Left kidney (tissue), 2 donors: ENCODE results near the gene CALN1. TPM values are rescaled to one million over a fixed set of nuclear protein-coding genes. Genes with fewer than 3 reads are reported as not detected.
A peak's percentile ranks its signal among the peaks of the same experiment; 100 is the strongest.
"Not testable (repeated sequence)": the region's sequence is repeated elsewhere in the genome, so short reads cannot be mapped to it uniquely, and the experiment has no call there.

ENCODE experiments used
- DNase-seq: peaks from one replicate; pipeline ENCODE4 v3.0.0-alpha.2; 2013
- polyA plus RNA-seq: library from polyadenylated mRNA; unstranded; fragments of 120-200 nt; gene quantifications from one replicate; pipeline ENCODE4 v1.2.1, GENCODE V29; 2013; ENCODE audit not compliant: insufficient read length

Gene CALN1
- polyA plus RNA-seq, 1 donor, result 1.5 TPM

GRCh38 chr7:72267291-72267800 lies 144.8 kb downstream of the CALN1 start:
- DNase-seq, result no peak

DNA sequence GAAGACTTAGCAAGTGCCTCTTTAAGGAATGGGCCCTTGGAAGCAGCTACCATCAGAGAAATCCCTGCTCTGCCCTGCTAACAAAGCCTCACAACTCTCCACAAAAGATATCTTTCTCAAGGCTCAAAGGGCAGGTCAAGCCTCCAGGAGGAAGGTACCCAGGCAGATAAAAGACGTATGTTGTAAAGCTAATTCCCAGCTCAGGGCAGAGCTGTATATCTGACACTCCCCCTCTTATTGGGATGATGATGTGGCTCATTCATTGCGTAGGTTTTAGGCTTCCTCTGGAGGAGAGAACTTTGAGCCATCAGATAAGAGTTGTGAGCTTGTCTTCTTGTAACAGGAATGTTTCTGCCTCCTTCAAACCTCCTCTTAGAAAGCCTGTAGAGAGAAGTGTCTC lies 145.4 kb downstream of the CALN1 start:
- DNase-seq, result peak; percentile 1

DNA sequence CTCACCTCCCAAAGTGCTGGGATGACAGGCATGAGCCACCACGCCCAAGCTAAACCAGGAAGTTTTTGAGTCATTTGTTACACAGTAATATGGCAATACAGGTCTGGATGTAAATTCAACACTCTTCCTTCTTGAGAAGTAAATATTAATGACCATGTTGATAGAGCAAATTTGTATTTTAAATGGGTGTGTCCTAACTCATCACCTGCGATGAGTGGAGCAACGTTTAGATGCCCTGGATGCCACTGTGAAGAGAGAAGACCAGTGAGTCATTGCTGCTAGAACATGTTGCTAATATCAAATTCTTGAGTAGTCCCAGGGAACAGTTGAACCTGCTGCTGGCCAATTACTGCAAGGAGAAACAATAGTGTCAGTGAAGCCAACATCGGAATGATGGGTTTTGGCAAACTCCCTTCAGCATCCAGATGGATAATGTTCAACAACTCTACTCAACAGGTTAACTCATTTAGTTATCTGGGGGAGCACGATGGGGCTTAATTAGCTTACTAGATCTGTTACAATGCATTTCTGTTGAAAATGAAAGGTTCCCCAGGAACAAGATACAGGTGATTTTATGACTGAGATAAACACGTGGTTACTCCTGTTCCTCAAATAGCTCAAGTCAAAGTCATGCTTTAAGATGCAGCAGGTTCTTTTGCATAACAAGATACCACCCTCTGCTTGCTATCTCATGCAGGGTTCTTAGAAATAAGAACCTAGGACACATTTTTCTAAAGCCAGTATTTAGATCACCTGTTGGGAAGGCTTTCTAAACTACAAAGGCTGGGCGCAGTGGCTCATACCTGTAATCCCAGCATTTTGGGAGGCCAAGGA lies 146.8 kb downstream of the CALN1 start:
- DNase-seq, result no peak

DNA sequence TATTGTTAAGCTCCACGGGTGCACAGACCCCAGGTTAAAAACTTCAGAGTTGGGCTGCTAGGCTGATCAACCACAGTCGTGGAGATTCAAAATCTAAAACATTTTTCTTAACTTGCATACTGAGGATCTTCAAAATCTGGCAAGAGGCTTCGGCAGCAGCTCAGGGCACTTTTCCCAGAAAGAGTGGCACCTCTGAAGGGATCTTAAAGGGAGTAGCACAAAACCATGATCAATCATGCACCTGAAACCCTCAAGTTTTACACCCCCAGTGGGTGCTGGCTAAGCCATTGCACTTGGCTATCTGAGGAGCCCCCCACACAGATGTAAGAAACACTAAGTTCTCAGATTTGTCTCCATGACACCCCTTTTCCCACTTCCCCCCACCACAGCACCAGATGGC lies 151.7 kb downstream of the CALN1 start:
- no peak for DNase-seq

DNA sequence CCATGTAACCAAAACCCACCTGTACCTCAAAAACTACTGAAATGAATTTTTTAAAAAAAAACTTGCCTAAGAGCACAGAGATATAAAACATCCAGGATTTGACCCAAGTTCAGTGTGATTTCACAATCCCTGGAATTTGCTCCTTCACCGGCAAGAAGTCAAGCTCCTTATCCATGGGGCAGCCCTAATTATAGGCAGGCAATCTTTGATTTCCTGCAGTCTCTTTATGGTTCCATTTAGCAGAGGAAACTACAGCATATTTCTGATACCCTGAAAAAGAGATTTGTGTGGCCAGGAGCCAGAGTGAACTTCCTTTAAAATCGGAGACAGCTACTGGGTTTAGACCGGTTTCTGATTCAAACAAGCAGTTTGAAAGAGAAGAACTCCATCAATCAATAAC lies 154.1 kb downstream of the CALN1 start:
- DNase-seq, result no peak

DNA sequence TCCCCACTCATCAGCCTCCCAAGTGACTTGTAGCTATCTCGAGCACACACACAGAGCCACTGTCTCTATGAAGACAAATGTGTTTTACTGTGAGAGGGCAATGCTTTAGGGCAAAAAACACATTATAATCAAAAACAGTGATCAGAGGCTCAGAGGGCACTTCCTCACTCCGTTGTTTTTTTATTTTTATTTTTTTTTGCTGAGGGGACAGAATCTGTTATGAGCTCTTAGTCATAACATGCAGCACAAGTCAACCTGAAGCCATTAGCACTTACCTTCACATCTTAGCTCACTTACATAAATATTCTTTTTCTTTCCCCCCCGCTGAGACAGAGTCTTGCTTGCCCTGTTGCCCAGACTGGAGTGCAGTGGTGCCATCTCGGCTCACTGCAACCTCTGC lies 157.7 kb downstream of the CALN1 start:
- DNase-seq, result no peak

- no peak for DNase-seq
Measured at GRCh38 chr7:72249106-72249505, 163.0 kb downstream of the CALN1 start.

DNA sequence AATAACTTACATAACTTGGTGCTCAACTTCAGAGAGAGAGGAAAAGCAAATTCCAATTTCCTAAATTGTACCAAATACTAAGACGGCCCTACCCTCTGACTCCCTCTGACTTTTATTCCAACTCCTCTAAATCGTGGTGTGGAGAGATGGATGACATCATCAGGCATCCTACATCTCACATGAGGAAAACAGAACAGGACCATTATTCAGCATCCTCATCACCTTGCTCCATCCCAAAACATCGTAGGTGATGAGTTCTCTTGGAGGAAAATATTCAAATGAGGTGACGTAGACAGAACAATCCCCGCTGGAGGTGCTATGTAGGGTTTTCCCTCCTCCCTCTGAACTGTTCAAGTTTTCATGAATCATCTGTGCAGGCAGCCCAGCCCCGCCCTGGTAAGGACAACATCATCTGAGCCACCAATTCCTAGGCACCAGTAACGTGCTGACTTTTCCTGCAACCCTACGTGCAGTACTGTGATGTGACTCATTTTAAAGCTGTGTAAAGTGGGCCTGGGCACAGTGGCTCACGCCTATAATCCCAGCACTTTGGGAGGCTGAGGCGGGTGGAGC lies 167.2 kb downstream of the CALN1 start:
- no peak for DNase-seq

- DNase-seq, result no peak
Measured at GRCh38 chr7:72243329-72243728, 168.8 kb downstream of the CALN1 start.

GRCh38 chr7:72235351-72235750 lies 176.8 kb downstream of the CALN1 start:
- no peak for DNase-seq

GRCh38 chr7:72234086-72234485 lies 178.1 kb downstream of the CALN1 start:
- no peak for DNase-seq

- no peak for DNase-seq
Measured at GRCh38 chr7:72230281-72230680, 181.9 kb downstream of the CALN1 start.

DNA sequence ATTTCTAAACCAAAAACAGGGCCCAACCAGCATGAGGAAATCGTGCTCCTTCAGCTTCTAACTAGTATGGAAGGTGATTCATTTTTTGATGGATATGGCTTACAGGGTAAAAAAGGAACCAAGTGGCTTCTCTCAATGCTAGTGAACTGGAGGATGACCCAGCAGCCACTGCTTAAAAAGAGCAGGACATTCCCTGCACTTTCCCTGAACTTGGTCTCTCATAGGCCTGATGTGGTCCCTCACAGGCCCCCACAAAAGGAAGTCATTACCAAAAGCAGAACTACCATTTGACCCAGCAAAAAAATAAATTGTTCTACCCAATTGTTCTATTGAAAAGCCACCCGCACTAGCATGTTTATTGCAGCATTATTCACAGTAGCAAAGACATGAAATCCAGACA lies 188.8 kb downstream of the CALN1 start:
- DNase-seq, result no peak

- DNase-seq, result no peak
Measured at GRCh38 chr7:72222136-72222535, 190.0 kb downstream of the CALN1 start.

GRCh38 chr7:72219500-72219899 lies 192.6 kb downstream of the CALN1 start:
- DNase-seq, result no peak

- no peak for DNase-seq
Measured at GRCh38 chr7:72217151-72217550, 195.0 kb downstream of the CALN1 start.

- DNase-seq, result no peak
Measured at GRCh38 chr7:72213769-72214168, 198.4 kb downstream of the CALN1 start.

DNA sequence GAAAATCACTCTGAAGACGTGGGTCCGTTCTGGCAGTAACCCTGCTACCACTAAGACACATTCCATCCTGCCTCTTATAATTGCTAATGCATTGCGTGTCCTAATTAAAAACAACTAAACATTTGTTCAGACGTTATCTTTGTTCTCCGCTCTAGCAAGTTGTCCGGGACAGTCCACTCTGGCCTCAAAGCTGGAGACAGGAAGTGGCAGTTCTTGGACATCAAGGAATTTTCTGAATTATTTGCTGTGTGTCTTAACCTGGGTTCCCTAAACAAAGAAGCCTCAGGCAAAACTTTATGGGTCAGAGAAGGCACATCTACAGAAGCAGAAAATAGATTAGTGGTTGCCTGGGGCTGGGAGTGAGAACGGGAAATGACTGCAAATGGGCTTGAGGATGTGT lies 199.1 kb downstream of the CALN1 start:
- no peak for DNase-seq

- no peak for DNase-seq
Measured at GRCh38 chr7:72211175-72211574, 201.0 kb downstream of the CALN1 start.

GRCh38 chr7:72209006-72209405 lies 203.1 kb downstream of the CALN1 start:
- DNase-seq, result not testable (repeated sequence)

DNA sequence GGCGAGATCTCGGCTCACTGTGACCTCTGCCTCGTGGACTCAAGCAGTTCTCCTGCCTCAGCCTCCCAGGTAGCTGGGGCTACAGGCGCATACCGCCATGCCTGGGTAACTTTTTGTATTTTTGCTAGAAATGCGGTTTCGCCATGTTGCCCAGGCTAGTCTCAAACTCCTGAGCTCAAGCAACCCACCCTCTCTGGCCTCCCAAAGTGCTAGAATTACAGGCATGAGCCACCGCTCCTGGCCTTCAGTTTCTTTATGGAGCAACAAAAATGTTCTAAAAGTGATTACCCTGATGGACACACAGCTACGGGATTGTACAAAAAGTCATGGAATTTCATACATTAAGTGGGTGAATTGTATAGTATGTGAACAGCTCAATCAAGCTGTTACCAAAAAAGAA lies 216.0 kb downstream of the CALN1 start:
- DNase-seq, result no peak

- no peak for DNase-seq
Measured at GRCh38 chr7:72190919-72191318, 221.2 kb downstream of the CALN1 start.

- no peak for DNase-seq
Measured at GRCh38 chr7:72190146-72190545, 222.0 kb downstream of the CALN1 start.

DNA sequence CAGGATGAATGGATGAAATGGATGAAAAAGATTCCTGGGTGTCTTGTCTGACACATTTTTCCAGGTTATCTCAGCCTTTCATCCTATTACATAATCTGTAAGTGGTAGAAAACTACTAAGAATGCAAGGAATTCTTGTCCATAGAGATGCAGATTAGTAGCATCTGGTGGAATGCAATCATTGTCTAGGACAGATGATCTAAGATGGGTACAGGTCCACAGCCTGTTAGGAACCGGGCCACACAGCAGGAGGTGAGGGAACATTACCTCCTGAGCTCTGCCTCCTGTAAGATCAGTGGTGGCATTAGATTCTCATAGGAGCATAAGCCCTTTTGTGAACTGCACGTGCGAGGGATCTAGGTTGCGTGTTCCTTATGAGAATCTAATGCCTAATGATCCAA lies 225.0 kb downstream of the CALN1 start:
- no peak for DNase-seq
